Fibroblast of lung (primary cell): ENCODE data around the gene VTI1B. TPM values are rescaled to one million over a fixed set of nuclear protein-coding genes. Genes with fewer than 3 reads are reported as not detected.

Experiments used
- DNase-seq, 2 donors: peaks; one replicate each; pipeline versions ENCODE4 v3.0.0 to v3.0.0-alpha.2; 2010; ENCODE audit warnings: low read depth in 2 of 2
- H2AFZ ChIP-seq: 2 replicates; pipeline ENCODE4 v1.5.1; 2012; ENCODE audit warnings: low read length, control low read depth, inconsistent platforms
- H3K27ac ChIP-seq: 2 replicates; pipeline ENCODE4 v1.5.1; 2011; ENCODE audit warnings: low read length, control low read depth; ENCODE audit not compliant: insufficient read depth
- H3K27me3 ChIP-seq: 2 replicates; pipeline ENCODE4 v1.5.1; 2011; ENCODE audit warnings: mild to moderate bottlenecking, low read length; ENCODE audit not compliant: control insufficient read depth, insufficient read depth
- H3K36me3 ChIP-seq: 2 replicates; pipeline ENCODE4 v1.5.1; 2011; ENCODE audit warnings: low read length; ENCODE audit not compliant: control insufficient read depth, insufficient read depth
- H3K4me1 ChIP-seq: 2 replicates; pipeline ENCODE4 v1.5.1; 2011; ENCODE audit warnings: low read length; ENCODE audit not compliant: control insufficient read depth, insufficient read depth; ENCODE audit errors: extremely low read depth
- H3K4me2 ChIP-seq: 2 replicates; pipeline ENCODE4 v1.5.1; 2011; ENCODE audit warnings: low read length, control low read depth; ENCODE audit not compliant: insufficient read depth; ENCODE audit errors: extremely low read depth
- H3K4me3 ChIP-seq, 4 experiments: fragments of 200-600 bp in 1 of 4; sonication (generic) in 1 of 4; replicated peaks in 1 of 4; 2 replicates each; pipeline ENCODE4 v1.5.1; 2011 to 2016; ENCODE audit warnings: low read length in 4 of 4, low read depth in 3 of 4, mild to moderate bottlenecking in 3 of 4, control low read depth in 2 of 4, inconsistent platforms in 1 of 4, mixed read lengths in 1 of 4; ENCODE audit not compliant: insufficient read depth in 1 of 4; ENCODE audit errors: control extremely low read depth in 1 of 4
- H3K79me2 ChIP-seq: 2 replicates; pipeline ENCODE4 v1.5.1; 2012; ENCODE audit warnings: mild to moderate bottlenecking, low read length, inconsistent platforms; ENCODE audit not compliant: control insufficient read depth, insufficient read depth
- H3K9ac ChIP-seq: 2 replicates; pipeline ENCODE4 v1.5.1; 2011; ENCODE audit warnings: mild to moderate bottlenecking, low read length, control low read depth; ENCODE audit not compliant: insufficient read depth
- H3K9me3 ChIP-seq: 2 replicates; pipeline ENCODE4 v1.5.1; 2012; ENCODE audit warnings: low read depth, low read length; ENCODE audit not compliant: control insufficient read depth, insufficient read depth
- H4K20me1 ChIP-seq: 2 replicates; pipeline ENCODE4 v1.5.1; 2011; ENCODE audit warnings: low read length; ENCODE audit not compliant: control insufficient read depth, insufficient read depth; ENCODE audit errors: extremely low read depth
- EZH2 ChIP-seq: IDR thresholded peaks from 2 replicates; pipeline ENCODE4 v1.5.1; 2012; ENCODE audit warnings: low read length, control low read depth, mild to moderate bottlenecking; ENCODE audit errors: missing control alignments
- polyA plus RNA-seq, 2 donors: library from polyadenylated mRNA; depleted of rRNA in 1 of 2; stranded (reverse) in 1 of 2; unstranded in 1 of 2; fragments of >200 nt; gene quantifications; 2 replicates each; pipeline ENCODE4 v1.2.1, GENCODE V29; 2011 to 2012; ENCODE audit warnings: missing spikeins in 1 of 2
- total RNA-seq: library from RNA; depleted of rRNA; stranded (reverse); fragments of >200 nt; gene quantifications from 2 replicates; pipeline ENCODE4 v1.2.1, GENCODE V29; 2014
- TF ChIP-seq, protein P1 (sequence below), 2 donors: IDR thresholded peaks in 1 of 2; conservative IDR thresholded peaks in 1 of 2; 1 replicate in 1 of 2; 2 replicates in 1 of 2; pipeline ENCODE4 v1.5.1; 2011 to 2012; ENCODE audit warnings: low read length in 2 of 2, control low read depth in 1 of 2, inconsistent platforms in 1 of 2, low read depth in 1 of 2, mild to moderate bottlenecking in 1 of 2

VTI1B gene
- total and polyA plus RNA-seq, 2 donors (not counting 1 experiment from before 2014, with no cell fraction given), result 67.9 to 89.8 TPM

DNA sequence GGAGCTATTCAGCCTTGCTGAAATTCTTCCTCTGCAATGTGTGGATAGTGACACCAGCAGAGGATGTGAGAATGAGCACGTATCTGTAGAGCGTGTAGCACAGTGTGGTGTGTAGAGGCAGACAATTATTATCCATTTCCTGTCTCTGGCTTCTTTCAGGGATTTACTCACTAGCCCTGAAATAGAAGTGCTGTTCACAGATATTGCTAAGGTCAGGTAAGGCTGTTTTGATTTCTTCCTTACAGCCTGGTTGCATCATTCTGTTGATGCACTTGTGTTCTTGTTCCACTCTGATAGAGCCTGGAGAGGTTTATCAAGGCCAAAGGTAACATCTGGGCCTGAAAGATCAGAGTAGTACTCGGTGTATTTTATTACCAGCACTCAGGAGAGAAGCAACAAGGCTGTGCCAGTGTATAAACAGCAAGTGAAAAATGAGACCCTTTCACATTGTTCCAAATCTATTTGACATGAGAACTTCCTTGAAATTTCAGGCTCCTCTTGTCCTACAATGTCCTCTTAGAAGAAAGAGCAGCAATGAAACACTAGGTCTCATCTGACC, 38.0 kb downstream of the VTI1B start:
- Histone ChIP-seq H3K4me2 (no peak overlapping the region), H3K4me3 (no peak overlapping the region), H3K79me2 (no peaks in the 10 kb centered on the region), H3K27me3 (no peaks in the 10 kb centered on the region), H3K9me3 (no peaks in the 10 kb centered on the region), H4K20me1 (no peaks in the 10 kb centered on the region), H3K27ac (no peak overlapping the region), H3K4me1 (no peaks in the 10 kb centered on the region), H3K36me3 (no peaks in the 10 kb centered on the region), H3K9ac (no peak overlapping the region), H2AFZ (no peak overlapping the region)
- peak in 1 of 2 donors; percentile 27 for DNase-seq
- TF ChIP-seq EZH2, result no peak
- TF ChIP-seq, protein P1, sequence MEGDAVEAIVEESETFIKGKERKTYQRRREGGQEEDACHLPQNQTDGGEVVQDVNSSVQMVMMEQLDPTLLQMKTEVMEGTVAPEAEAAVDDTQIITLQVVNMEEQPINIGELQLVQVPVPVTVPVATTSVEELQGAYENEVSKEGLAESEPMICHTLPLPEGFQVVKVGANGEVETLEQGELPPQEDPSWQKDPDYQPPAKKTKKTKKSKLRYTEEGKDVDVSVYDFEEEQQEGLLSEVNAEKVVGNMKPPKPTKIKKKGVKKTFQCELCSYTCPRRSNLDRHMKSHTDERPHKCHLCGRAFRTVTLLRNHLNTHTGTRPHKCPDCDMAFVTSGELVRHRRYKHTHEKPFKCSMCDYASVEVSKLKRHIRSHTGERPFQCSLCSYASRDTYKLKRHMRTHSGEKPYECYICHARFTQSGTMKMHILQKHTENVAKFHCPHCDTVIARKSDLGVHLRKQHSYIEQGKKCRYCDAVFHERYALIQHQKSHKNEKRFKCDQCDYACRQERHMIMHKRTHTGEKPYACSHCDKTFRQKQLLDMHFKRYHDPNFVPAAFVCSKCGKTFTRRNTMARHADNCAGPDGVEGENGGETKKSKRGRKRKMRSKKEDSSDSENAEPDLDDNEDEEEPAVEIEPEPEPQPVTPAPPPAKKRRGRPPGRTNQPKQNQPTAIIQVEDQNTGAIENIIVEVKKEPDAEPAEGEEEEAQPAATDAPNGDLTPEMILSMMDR (conservative IDR thresholded peaks at IDR 0.05 in 1 of 2, IDR thresholded peaks at IDR 0.05 in 1 of 2; ENCODE audit: low read depth in 1 of 2, low read length in 2 of 2), result no peak

DNA sequence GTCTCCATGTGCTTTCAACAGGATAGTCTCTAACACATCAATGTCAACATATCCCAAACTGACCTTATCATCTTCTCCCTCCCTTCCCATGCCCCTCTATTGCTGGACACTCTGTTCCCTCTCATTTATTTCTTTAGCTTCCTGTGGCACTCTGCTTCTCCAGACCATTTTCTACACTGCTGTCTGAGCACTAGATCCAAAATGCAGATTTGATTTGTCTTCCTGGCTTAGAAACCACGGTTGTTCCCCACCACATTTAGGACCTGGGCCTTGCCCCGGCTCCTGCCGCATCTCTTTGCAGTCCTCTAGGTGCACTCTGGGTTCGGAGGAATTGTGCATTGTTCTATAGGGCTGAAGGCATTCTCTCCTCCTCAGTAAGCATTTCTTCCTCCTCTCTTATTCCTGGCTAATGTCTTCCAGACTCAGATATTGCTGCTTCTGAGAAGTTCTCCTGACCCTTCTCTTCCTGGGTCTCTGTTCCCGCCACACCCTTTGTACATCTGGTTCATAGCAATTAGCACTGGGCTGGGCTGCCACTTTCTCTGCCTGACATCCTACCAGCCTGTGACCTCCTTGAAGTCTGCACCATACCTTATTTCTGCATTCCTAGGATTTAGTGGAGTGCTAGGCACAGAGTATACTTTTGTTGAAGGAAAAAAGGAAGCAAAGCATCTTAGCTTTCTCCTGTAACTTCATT, 40.8 kb downstream of the VTI1B start:
- DNase-seq, result no peak
- no peak overlapping the region for H3K4me3 ChIP-seq
- no peaks in the 10 kb centered on the region for H3K9me3 ChIP-seq
- no peaks in the 10 kb centered on the region for H3K79me2 ChIP-seq
- H3K9ac ChIP-seq, result no peak overlapping the region
- no peaks in the 10 kb centered on the region for H3K36me3 ChIP-seq
- no peaks in the 10 kb centered on the region for H4K20me1 ChIP-seq
- H3K27ac ChIP-seq, result no peak overlapping the region
- H3K4me2 ChIP-seq, result no peak overlapping the region
- H2AFZ ChIP-seq, result no peak overlapping the region
- H3K27me3 ChIP-seq, result no peaks in the 10 kb centered on the region
- TF ChIP-seq EZH2, result no peak
- TF ChIP-seq, protein P1 (conservative IDR thresholded peaks at IDR 0.05 in 1 of 2, IDR thresholded peaks at IDR 0.05 in 1 of 2; ENCODE audit: low read depth in 1 of 2, low read length in 2 of 2), result no peak
- H3K4me1 ChIP-seq, result no peaks in the 10 kb centered on the region

DNA sequence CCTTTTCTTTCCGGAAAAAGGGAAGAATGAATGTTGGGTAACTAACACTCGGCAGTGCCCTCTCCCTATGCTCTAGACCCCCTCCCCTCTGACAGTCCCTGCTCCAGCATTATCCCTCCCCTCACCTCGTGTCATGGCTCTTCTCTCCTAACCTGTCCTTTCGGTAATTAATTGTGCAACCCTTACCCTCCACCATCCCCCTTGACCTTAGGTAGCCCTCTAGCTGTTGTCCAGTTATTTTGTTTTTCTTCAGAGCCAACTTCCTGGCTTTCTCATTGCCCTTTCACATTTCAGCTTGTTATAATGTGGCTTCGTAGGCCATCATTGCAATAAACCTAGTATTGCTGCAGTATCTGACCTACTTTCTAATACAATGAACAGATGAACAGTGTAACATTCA, 43.5 kb downstream of the VTI1B start:
- Histone ChIP-seq H3K9ac (no peak overlapping the region), H3K9me3 (no peaks in the 10 kb centered on the region), H4K20me1 (no peaks in the 10 kb centered on the region), H2AFZ (no peak overlapping the region), H3K36me3 (no peaks in the 10 kb centered on the region), H3K4me1 (no peaks in the 10 kb centered on the region), H3K27me3 (no peaks in the 10 kb centered on the region), H3K79me2 (no peaks in the 10 kb centered on the region), H3K4me3 (no peak overlapping the region), H3K27ac (no peak overlapping the region), H3K4me2 (no peak overlapping the region)
- TF ChIP-seq, protein P1 (conservative IDR thresholded peaks at IDR 0.05 in 1 of 2, IDR thresholded peaks at IDR 0.05 in 1 of 2; ENCODE audit: low read depth in 1 of 2, low read length in 2 of 2), result no peak
- no peak for TF ChIP-seq EZH2
- DNase-seq, result no peak
